HepG2 (cell line): ENCODE results near the gene ATP5F1E. TPM values are rescaled to one million over a fixed set of nuclear protein-coding genes. Genes with fewer than 3 reads are reported as not detected.

Source experiments
- DMAP1 ChIP-seq: IDR thresholded peaks from 2 replicates; pipeline ENCODE4 v1.6.1; 2016
- HNF4G ChIP-seq, 2 experiments: sonication (generic) in 1 of 2; formaldehyde crosslinking in 1 of 2; IDR thresholded peaks; 2 replicates each; pipeline versions ENCODE4 v1.4.0 to v1.6.1; 2011 to 2020; ENCODE audit warnings: borderline replicate concordance in 2 of 2, low read depth in 2 of 2, mild to moderate bottlenecking in 2 of 2, low read length in 1 of 2, missing genetic modification reagents in 1 of 2, moderate library complexity in 1 of 2
- LCORL ChIP-seq, 2 experiments: fragments of 450-650 bp in 1 of 2; sonication (generic) in 1 of 2; formaldehyde crosslinking in 1 of 2; IDR thresholded peaks; 2 replicates each; pipeline versions ENCODE4 v1.5.0 to v1.6.1; 2017 to 2020; ENCODE audit warnings: antibody characterized with exemption in 1 of 2, missing genetic modification reagents in 1 of 2
- NR2F1 ChIP-seq, 2 experiments: fragments of 450-650 bp in 1 of 2; formaldehyde crosslinking in 1 of 2; IDR thresholded peaks; 2 replicates each; pipeline versions ENCODE4 v1.5.0 to v1.6.1; 2016 to 2020; ENCODE audit warnings: mild to moderate bottlenecking in 1 of 2, missing compliant biosample characterization in 1 of 2, missing genetic modification reagents in 1 of 2, moderate library complexity in 1 of 2
- POGZ ChIP-seq: sonication (generic); formaldehyde crosslinking; IDR thresholded peaks from 2 replicates; pipeline ENCODE4 v1.4.0; 2020; ENCODE audit warnings: mild to moderate bottlenecking, missing genetic modification reagents
- PTBP1 ChIP-seq: fragments of 200-400 bp; formaldehyde crosslinking; IDR thresholded peaks from 2 replicates; pipeline ENCODE4 v1.6.1; 2018; ENCODE audit warnings: low read length, low read depth; ENCODE audit not compliant: poor library complexity, severe bottlenecking
- ZBTB42 ChIP-seq: sonication (generic); formaldehyde crosslinking; IDR thresholded peaks from 2 replicates; pipeline ENCODE4 v1.5.0; 2020; ENCODE audit warnings: mild to moderate bottlenecking, missing genetic modification reagents
- ZNF136 ChIP-seq: sonication (generic); formaldehyde crosslinking; IDR thresholded peaks from 2 replicates; pipeline ENCODE4 v1.8.1; 2022; ENCODE audit warnings: low read depth, mild to moderate bottlenecking, moderate library complexity, missing genetic modification reagents
- ZNF383 ChIP-seq: sonication (generic); formaldehyde crosslinking; IDR thresholded peaks from 2 replicates; pipeline ENCODE4 v1.4.0; 2020; ENCODE audit warnings: missing genetic modification reagents, mild to moderate bottlenecking, borderline replicate concordance
- ZNF431 ChIP-seq: sonication (generic); formaldehyde crosslinking; IDR thresholded peaks from 2 replicates; pipeline ENCODE4 v1.9.0; 2022; ENCODE audit warnings: missing genetic modification reagents, low read depth, mild to moderate bottlenecking, borderline replicate concordance
- ZNF501 ChIP-seq: sonication (generic); formaldehyde crosslinking; IDR thresholded peaks from 2 replicates; pipeline ENCODE4 v1.5.1; 2020; ENCODE audit warnings: mild to moderate bottlenecking, moderate library complexity, missing genetic modification reagents
- polyA plus RNA-seq, 8 experiments: library from polyadenylated mRNA; depleted of rRNA in 3 of 8; stranded (reverse) in 7 of 8; unstranded in 1 of 8; fragments of >200 nt; fragmentation: Illumina TruSeq in 4 of 8; extraction: Trizol in 4 of 8; gene quantifications; 2 replicates each; pipeline versions ENCODE4 v1.2.1 to v1.2.3, GENCODE V29; 2011 to 2016; ENCODE audit warnings: low read depth in 4 of 8, missing spikeins in 1 of 8, mixed read lengths in 1 of 8; ENCODE audit not compliant: insufficient read depth in 1 of 8
- total RNA-seq, 5 experiments: library from RNA; depleted of rRNA; stranded (reverse); fragments of >200 nt; fragmentation: Illumina TruSeq; extraction: Trizol; gene quantifications; 2 replicates each; pipeline ENCODE4 v1.2.3, GENCODE V29; 2016; ENCODE audit warnings: low read depth in 1 of 5
- TF ChIP-seq, protein P1 (sequence below): sonication (generic); formaldehyde crosslinking; IDR thresholded peaks from 2 replicates; pipeline ENCODE4 v1.8.0; 2023; ENCODE audit warnings: mild to moderate bottlenecking, missing genetic modification reagents
- TF ChIP-seq, protein P2 (sequence below): sonication (generic); formaldehyde crosslinking; IDR thresholded peaks from 2 replicates; pipeline ENCODE4 v1.8.1; 2022; ENCODE audit warnings: low read depth, mild to moderate bottlenecking, missing genetic modification reagents
- TF ChIP-seq, protein P3 (sequence below): sonication (generic); formaldehyde crosslinking; IDR thresholded peaks from 2 replicates; pipeline ENCODE4 v1.4.0; 2020; ENCODE audit warnings: mild to moderate bottlenecking, missing genetic modification reagents
- TF ChIP-seq, protein P4 (sequence below): IDR thresholded peaks from 2 replicates; pipeline ENCODE4 v1.6.1; 2016; ENCODE audit warnings: mild to moderate bottlenecking, missing biosample characterization, missing genetic modification reagents

Gene ATP5F1E
- total and polyA plus RNA-seq, 2 of the 13 experiments (the other 11 are each of a cell fraction or from before 2014, with no cell fraction given) = 121 to 134 TPM

DNA sequence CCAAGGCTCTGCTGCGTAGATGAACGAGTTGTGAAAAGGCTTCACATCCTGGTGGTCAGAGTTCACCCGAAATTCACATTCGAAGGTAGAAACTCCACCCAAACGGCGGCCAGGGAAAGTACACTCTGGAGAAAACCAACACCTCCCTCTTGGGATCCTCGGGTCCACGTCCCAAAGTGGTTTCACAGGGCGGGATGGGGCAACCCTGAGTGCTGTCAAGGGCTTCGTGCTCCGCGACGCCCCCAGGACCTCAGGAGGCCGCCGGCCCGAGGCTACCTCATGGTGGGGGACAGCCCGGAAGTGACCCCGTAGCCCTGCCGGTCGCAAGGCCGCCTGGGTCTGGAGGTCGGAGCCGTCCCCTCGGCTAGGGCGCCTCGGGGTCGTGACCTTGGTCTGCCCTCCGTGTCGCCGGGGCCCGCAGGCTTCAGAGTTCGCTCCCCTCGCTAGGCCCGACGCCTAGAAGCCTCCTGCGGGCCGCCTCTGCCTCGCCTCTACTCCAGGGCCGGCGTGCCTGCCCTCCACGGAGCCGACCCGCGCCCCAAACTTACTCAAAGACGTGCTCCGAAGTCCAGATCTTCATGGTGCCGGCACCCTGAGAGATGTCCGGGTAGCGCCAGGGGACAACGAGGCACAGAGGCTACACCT is 10.1 kb upstream of the ATP5F1E start, which contains the start of gene PRELID3B (continued):
- TF ChIP-seq, protein P1, sequence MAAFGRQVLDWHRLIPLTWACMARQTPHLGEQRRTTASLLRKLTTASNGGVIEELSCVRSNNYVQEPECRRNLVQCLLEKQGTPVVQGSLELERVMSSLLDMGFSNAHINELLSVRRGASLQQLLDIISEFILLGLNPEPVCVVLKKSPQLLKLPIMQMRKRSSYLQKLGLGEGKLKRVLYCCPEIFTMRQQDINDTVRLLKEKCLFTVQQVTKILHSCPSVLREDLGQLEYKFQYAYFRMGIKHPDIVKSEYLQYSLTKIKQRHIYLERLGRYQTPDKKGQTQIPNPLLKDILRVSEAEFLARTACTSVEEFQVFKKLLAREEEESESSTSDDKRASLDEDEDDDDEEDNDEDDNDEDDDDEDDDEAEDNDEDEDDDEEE = no peak
- TF ChIP-seq HNF4G (IDR thresholded peaks at IDR 0.05; ENCODE audit: borderline replicate concordance, low read depth, low read length) (0 out of 2 replicates have a peak, but pooled peaks have one; percentile 21), HNF4G (CRISPR knock-in tag; IDR thresholded peaks at IDR 0.05; ENCODE audit: borderline replicate concordance, low read depth) (no peak; the same call in 1 of the 2 replicates), DMAP1 (peak; percentile 75), POGZ (CRISPR knock-in tag) (no peak; the same call in 1 of the 2 replicates), ZNF501 (CRISPR knock-in tag) (peak; percentile 59; the same call in 1 of the 2 replicates), LCORL (IDR thresholded peaks at IDR 0.05) (no peak), LCORL (CRISPR knock-in tag; IDR thresholded peaks at IDR 0.05) (no peak), ZNF383 (CRISPR knock-in tag) (no peak), ZNF431 (CRISPR knock-in tag) (peak; percentile 72; the same call in 1 of the 2 replicates), ZNF136 (CRISPR knock-in tag) (no peak), NR2F1 (CRISPR knock-in tag; IDR thresholded peaks at IDR 0.05) (peak; percentile 21 to 53; a peak in 1 of 4 replicates), ZBTB42 (CRISPR knock-in tag) (no peak), PTBP1 (no peak)
- TF ChIP-seq, protein P2, sequence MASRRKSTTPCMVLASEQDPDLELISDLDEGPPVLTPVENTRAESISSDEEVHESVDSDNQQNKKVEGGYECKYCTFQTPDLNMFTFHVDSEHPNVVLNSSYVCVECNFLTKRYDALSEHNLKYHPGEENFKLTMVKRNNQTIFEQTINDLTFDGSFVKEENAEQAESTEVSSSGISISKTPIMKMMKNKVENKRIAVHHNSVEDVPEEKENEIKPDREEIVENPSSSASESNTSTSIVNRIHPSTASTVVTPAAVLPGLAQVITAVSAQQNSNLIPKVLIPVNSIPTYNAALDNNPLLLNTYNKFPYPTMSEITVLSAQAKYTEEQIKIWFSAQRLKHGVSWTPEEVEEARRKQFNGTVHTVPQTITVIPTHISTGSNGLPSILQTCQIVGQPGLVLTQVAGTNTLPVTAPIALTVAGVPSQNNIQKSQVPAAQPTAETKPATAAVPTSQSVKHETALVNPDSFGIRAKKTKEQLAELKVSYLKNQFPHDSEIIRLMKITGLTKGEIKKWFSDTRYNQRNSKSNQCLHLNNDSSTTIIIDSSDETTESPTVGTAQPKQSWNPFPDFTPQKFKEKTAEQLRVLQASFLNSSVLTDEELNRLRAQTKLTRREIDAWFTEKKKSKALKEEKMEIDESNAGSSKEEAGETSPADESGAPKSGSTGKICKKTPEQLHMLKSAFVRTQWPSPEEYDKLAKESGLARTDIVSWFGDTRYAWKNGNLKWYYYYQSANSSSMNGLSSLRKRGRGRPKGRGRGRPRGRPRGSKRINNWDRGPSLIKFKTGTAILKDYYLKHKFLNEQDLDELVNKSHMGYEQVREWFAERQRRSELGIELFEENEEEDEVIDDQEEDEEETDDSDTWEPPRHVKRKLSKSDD = 0 out of 2 replicates have a peak, but pooled peaks have one; percentile 8
- TF ChIP-seq, protein P3, sequence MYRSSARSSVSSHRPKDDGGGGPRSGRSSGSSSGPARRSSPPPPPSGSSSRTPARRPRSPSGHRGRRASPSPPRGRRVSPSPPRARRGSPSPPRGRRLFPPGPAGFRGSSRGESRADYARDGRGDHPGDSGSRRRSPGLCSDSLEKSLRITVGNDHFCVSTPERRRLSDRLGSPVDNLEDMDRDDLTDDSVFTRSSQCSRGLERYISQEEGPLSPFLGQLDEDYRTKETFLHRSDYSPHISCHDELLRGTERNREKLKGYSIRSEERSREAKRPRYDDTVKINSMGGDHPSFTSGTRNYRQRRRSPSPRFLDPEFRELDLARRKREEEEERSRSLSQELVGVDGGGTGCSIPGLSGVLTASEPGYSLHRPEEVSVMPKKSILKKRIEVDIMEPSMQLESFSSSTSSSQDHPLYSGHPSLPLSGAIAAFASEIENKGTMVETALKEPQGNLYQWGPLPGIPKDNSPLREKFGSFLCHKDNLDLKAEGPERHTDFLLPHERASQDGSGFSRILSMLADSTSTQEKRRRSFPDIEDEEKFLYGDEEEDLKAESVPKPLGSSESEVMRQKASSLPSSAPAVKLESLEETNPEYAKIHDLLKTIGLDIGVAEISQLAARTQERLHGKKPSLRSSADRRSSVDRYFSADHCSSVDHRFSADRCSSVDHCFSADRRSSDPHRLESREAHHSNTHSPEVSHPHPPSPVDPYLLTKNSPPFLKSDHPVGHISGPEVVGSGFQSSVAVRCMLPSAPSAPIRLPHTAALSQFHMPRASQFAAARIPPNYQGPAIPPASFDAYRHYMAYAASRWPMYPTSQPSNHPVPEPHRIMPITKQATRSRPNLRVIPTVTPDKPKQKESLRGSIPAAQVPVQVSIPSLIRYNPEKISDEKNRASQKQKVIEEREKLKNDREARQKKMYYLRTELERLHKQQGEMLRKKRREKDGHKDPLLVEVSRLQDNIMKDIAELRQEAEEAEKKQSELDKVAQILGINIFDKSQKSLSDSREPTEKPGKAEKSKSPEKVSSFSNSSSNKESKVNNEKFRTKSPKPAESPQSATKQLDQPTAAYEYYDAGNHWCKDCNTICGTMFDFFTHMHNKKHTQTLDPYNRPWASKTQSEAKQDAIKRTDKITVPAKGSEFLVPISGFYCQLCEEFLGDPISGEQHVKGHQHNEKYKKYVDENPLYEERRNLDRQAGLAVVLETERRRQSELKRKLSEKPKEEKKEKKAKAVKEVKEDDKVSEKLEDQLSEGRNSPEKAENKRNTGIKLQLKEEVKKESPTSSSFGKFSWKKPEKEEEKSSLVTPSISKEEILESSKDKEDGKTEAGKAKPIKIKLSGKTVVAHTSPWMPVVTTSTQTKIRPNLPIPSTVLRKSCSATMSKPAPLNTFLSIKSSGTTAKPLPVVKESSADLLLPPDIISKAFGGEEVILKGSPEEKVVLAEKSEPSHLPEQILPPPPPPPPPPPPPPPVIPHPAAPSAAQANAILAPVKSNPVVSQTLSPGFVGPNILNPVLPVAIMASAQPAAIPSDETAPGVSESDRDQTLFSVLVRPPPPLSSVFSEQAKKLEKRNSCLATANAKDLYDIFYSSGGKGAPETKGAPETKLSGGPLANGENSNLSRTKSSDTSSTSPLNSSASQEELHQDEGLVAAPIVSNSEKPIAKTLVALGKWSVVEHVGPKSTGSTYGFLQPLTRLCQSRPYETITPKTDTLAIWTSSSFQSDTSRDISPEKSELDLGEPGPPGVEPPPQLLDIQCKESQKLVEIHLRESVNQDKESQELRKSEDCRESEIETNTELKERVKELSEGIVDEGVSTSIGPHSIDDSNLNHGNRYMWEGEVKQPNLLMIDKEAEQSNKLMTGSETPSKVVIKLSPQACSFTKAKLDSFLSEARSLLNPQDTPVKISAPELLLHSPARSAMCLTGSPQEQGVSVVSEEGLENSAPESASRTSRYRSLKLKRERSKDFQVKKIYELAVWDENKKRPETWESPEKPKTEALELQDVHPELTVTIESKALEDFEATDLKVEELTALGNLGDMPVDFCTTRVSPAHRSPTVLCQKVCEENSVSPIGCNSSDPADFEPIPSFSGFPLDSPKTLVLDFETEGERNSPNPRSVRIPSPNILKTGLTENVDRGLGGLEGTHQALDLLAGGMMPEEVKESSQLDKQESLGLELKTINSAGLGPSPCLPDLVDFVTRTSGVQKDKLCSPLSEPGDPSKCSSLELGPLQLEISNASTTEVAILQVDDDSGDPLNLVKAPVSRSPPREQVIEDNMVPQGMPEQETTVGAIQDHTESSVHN (CRISPR knock-in tag) = no peak
- TF ChIP-seq, protein P4, sequence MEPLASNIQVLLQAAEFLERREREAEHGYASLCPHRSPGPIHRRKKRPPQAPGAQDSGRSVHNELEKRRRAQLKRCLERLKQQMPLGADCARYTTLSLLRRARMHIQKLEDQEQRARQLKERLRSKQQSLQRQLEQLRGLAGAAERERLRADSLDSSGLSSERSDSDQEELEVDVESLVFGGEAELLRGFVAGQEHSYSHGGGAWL (CRISPR knock-in tag) = 0 out of 2 replicates have a peak, but pooled peaks have one; percentile 63
